Endothelial cell of umbilical vein (primary cell): ENCODE measurements around the gene HSFX3. TPM values are rescaled to one million over a fixed set of nuclear protein-coding genes. Genes with fewer than 3 reads are reported as not detected.

Experiments
- BruUV-seq: library from RNA; stranded (reverse); fragments of 400-500 nt; replicated peaks from 2 replicates; lab custom pipeline; 2021; lab: Mats Ljungman, UMichigan
- CTCF ChIA-PET: fragments of 300-600, 350-600 bp; sonication (Branson Sonifier 250); formaldehyde crosslinking; loops from one replicate; lab custom pipeline; 2021; ENCODE audit warnings: antibody characterized with exemption, inconsistent platforms; lab: Charles Lee
- POLR2A ChIA-PET: fragments of 300-600, 350-600 bp; sonication (Branson Sonifier 250); formaldehyde crosslinking; loops from one replicate; lab custom pipeline; 2021; ENCODE audit warnings: antibody characterized with exemption, inconsistent platforms; lab: Charles Lee
- DNase-seq: peaks from one replicate; pipeline ENCODE4 v3.0.0-alpha.2; 2011; ENCODE audit warnings: low read depth, low spot score
- FAIRE-seq: peaks from 2 replicates; lab custom pipeline; 2011; peaks lifted over from hg19 to GRCh38; lab: Jason Lieb, UNC
- H2AFZ ChIP-seq: 2 replicates; pipeline ENCODE4 v1.6.0; 2012; ENCODE audit warnings: low read depth, low read length, control low read depth, inconsistent platforms
- H3K27ac ChIP-seq: 2 replicates; pipeline ENCODE4 v1.5.1; 2011; ENCODE audit warnings: low read depth, mild to moderate bottlenecking, control low read depth, low read length, moderate library complexity; ENCODE audit not compliant: insufficient read depth
- H3K27me3 ChIP-seq, 2 experiments: 2 replicates each; pipeline versions ENCODE4 v1.6.0 to v1.6.1; 2011; ENCODE audit warnings: low read length in 2 of 2, mixed read lengths in 1 of 2; ENCODE audit not compliant: control insufficient read depth in 2 of 2, insufficient read depth in 2 of 2
- H3K36me3 ChIP-seq, 2 experiments: 2 replicates in 1 of 2; 3 replicates in 1 of 2; pipeline ENCODE4 v1.5.1; 2011; ENCODE audit warnings: low read length in 2 of 2, mild to moderate bottlenecking in 1 of 2, moderate library complexity in 1 of 2; ENCODE audit not compliant: control insufficient read depth in 2 of 2, insufficient read depth in 2 of 2; ENCODE audit errors: extremely low read depth in 1 of 2
- H3K4me1 ChIP-seq: 3 replicates; pipeline ENCODE4 v1.5.1; 2011; ENCODE audit warnings: mild to moderate bottlenecking, low read length; ENCODE audit not compliant: control insufficient read depth, insufficient read depth; ENCODE audit errors: extremely low read depth
- H3K4me2 ChIP-seq: 2 replicates; pipeline ENCODE4 v1.6.1; 2011; ENCODE audit warnings: low read length, control low read depth, mixed read lengths; ENCODE audit not compliant: insufficient read depth
- H3K4me3 ChIP-seq, 3 experiments: fragments of 200-600 bp in 1 of 3; sonication (generic), shearing (Covaris generic) in 1 of 3; replicated peaks in 1 of 3; 2 replicates each; pipeline ENCODE4 v1.5.1; 2011 to 2016; ENCODE audit warnings: control low read depth in 3 of 3, low read length in 3 of 3, mild to moderate bottlenecking in 2 of 3, inconsistent platforms in 1 of 3, low read depth in 1 of 3, moderate library complexity in 1 of 3; ENCODE audit not compliant: insufficient read depth in 1 of 3
- H3K79me2 ChIP-seq: 2 replicates; pipeline ENCODE4 v1.6.0; 2012; ENCODE audit warnings: low read length, inconsistent platforms; ENCODE audit not compliant: control insufficient read depth, insufficient read depth
- H3K9ac ChIP-seq: replicated peaks from 2 replicates; pipeline ENCODE3; 2011; ENCODE audit warnings: low read length, control low read depth; ENCODE audit not compliant: insufficient read depth; ENCODE audit errors: extremely low read depth
- H3K9me1 ChIP-seq: replicated peaks from 3 replicates; pipeline ENCODE4 v1.6.0; 2011; ENCODE audit warnings: mild to moderate bottlenecking, low read length; ENCODE audit not compliant: control insufficient read depth, insufficient read depth; ENCODE audit errors: extremely low read depth
- H3K9me3 ChIP-seq: replicated peaks from 2 replicates; pipeline ENCODE4 v1.5.1; 2012; ENCODE audit warnings: low read length, inconsistent platforms; ENCODE audit not compliant: control insufficient read depth, insufficient read depth
- H4K20me1 ChIP-seq: replicated peaks from 2 replicates; pipeline ENCODE3; 2011; ENCODE audit warnings: mild to moderate bottlenecking, low read length; ENCODE audit not compliant: control insufficient read depth, insufficient read depth; ENCODE audit errors: extremely low read depth
- CTCF ChIP-seq, 2 donors: IDR thresholded peaks; 1 replicate in 1 of 2; 2 replicates in 1 of 2; pipeline ENCODE4 v1.5.1; 2011; ENCODE audit warnings: low read length in 2 of 2, mild to moderate bottlenecking in 2 of 2, moderate library complexity in 2 of 2, control low read depth in 1 of 2, inconsistent platforms in 1 of 2, low read depth in 1 of 2; ENCODE audit not compliant: insufficient read depth in 1 of 2; ENCODE audit errors: extremely low read depth in 1 of 2
- EZH2 ChIP-seq: IDR thresholded peaks from 2 replicates; pipeline ENCODE4 v1.6.1; 2012; ENCODE audit warnings: borderline replicate concordance, low read depth, mild to moderate bottlenecking, moderate library complexity, low read length, inconsistent platforms; ENCODE audit not compliant: severe bottlenecking
- FOS ChIP-seq: IDR thresholded peaks from 2 replicates; pipeline ENCODE4 v1.6.1; 2011; ENCODE audit warnings: mild to moderate bottlenecking, low read length, moderate library complexity, borderline replicate concordance; ENCODE audit not compliant: insufficient read depth
- GATA2 ChIP-seq: IDR thresholded peaks from 2 replicates; pipeline ENCODE4 v1.7.0; 2011; ENCODE audit warnings: low read depth, mild to moderate bottlenecking, moderate library complexity, mixed read lengths, low read length; ENCODE audit not compliant: insufficient read length, insufficient read depth
- JUN ChIP-seq: IDR thresholded peaks from 2 replicates; pipeline ENCODE4 v1.6.1; 2011; ENCODE audit warnings: borderline replicate concordance, low read depth; ENCODE audit not compliant: insufficient read length, insufficient read depth
- MAX ChIP-seq: IDR thresholded peaks from 2 replicates; pipeline ENCODE4 v1.6.1; 2011; ENCODE audit not compliant: insufficient read depth, insufficient read length
- MYC ChIP-seq: IDR thresholded peaks from one replicate; pipeline ENCODE4 v1.6.1; 2011; ENCODE audit warnings: mild to moderate bottlenecking, low read depth, low read length
- POLR2A ChIP-seq: IDR thresholded peaks from 2 replicates; pipeline ENCODE4 v1.6.1; 2012; ENCODE audit warnings: low read depth, mild to moderate bottlenecking, control low read depth, low read length
- POLR2AphosphoS5 ChIP-seq: IDR thresholded peaks from 2 replicates; pipeline ENCODE4 v1.6.1; 2012; ENCODE audit warnings: low read depth, mild to moderate bottlenecking, control low read depth, low read length, moderate library complexity; ENCODE audit not compliant: insufficient read depth
- dilution Hi-C: fragments of 300-500 bp; cut with MboI; formaldehyde crosslinking; loops from one replicate; pipeline ENCODE4 v1.15.0; 2019; ENCODE audit warnings: low sequenced_read_pairs; ENCODE audit not compliant: extremely low pct_ligation_motif_present
- intact Hi-C: fragments of 100-400 bp; cut with micrococcal nuclease; formaldehyde crosslinking; loops from one replicate; pipeline ENCODE4 v1.10.0; 2022
- polyA plus RNA-seq, 4 experiments: library from polyadenylated mRNA; depleted of rRNA in 3 of 4; stranded (reverse) in 3 of 4; unstranded in 1 of 4; fragments of >200 nt; gene quantifications; 2 replicates each; pipeline versions ENCODE4 v1.2.1 to v1.2.3, GENCODE V29; 2011 to 2012; ENCODE audit warnings: missing spikeins in 1 of 4
- total RNA-seq: library from RNA; stranded (reverse); gene quantifications from 2 replicates; pipeline ENCODE4 v1.2.3, GENCODE V29; 2021

The HSFX3 gene
- total and polyA plus RNA-seq, 2 donors (not counting 3 experiments of a cell fraction or from before 2014, with no cell fraction given), result not detected

GRCh38 chrX:149570668-149571067 lies 20.9 kb upstream of the HSFX3 start:
- CTCF ChIA-PET, result no interaction called here
- DNase-seq, result no peak

GRCh38 chrX:149569770-149570169 lies 20.0 kb upstream of the HSFX3 start:
- no peaks in the 10 kb centered on the region for H3K79me2 ChIP-seq
- no peaks in the 10 kb centered on the region for H3K4me1 ChIP-seq
- H2AFZ ChIP-seq, result no peak overlapping the region
- no TSS peak for BruUV-seq
- H3K9me3 ChIP-seq, result no peaks in the 10 kb centered on the region
- H3K4me3 ChIP-seq, result no peak overlapping the region
- H4K20me1 ChIP-seq, result no peaks in the 10 kb centered on the region
- no peak overlapping the region for H3K4me2 ChIP-seq
- no peaks in the 10 kb centered on the region for H3K27me3 ChIP-seq
- no peak for DNase-seq
- FAIRE-seq, result no peak
- TF ChIP-seq FOS (no peak), GATA2 (no peak), MAX (no peak), EZH2 (no peak), CTCF (IDR thresholded peaks at IDR 0.05; ENCODE audit: extremely low read depth in 1 of 2, insufficient read depth in 1 of 2, low read depth in 1 of 2, low read length in 2 of 2) (no peak), JUN (no peak), POLR2A (no peak), MYC (no peak), POLR2AphosphoS5 (no peak)
- ChIA-PET CTCF (no interaction called here), POLR2A (no interaction called here)
- H3K9ac ChIP-seq, result no peak overlapping the region
- dilution Hi-C loops (no loop called here), intact Hi-C loops (no loop called here)
- H3K27ac ChIP-seq, result no peak overlapping the region
- no peaks in the 10 kb centered on the region for H3K9me1 ChIP-seq
- H3K36me3 ChIP-seq, result no peaks in the 10 kb centered on the region

More at GRCh38 chrX:149570668-149571067, 20.9 kb upstream of the HSFX3 start:
- TF ChIP-seq JUN, result no peak
- TF ChIP-seq POLR2AphosphoS5, result no peak
- no peak for TF ChIP-seq CTCF (IDR thresholded peaks at IDR 0.05; ENCODE audit: extremely low read depth in 1 of 2, insufficient read depth in 1 of 2, low read depth in 1 of 2, low read length in 2 of 2)
- H3K27me3 ChIP-seq, result no peaks in the 10 kb centered on the region
- POLR2A ChIA-PET, result no interaction called here
- intact Hi-C loops, result no loop called here
- H3K9me3 ChIP-seq, result no peaks in the 10 kb centered on the region
- H3K4me2 ChIP-seq, result no peak overlapping the region
- dilution Hi-C loops, result no loop called here
- no peak overlapping the region for H3K27ac ChIP-seq
- H3K9ac ChIP-seq, result no peak overlapping the region
- H3K36me3 ChIP-seq, result no peaks in the 10 kb centered on the region
- H3K4me1 ChIP-seq, result no peaks in the 10 kb centered on the region
- no peaks in the 10 kb centered on the region for H4K20me1 ChIP-seq
- no peaks in the 10 kb centered on the region for H3K79me2 ChIP-seq
- H2AFZ ChIP-seq, result no peak overlapping the region
- H3K4me3 ChIP-seq, result no peak overlapping the region
- no peaks in the 10 kb centered on the region for H3K9me1 ChIP-seq
- FAIRE-seq, result no peak
- no TSS peak for BruUV-seq
